Daoy (cell line): Measurements from ENCODE around the gene CRIP1. TPM values are rescaled to one million over a fixed set of nuclear protein-coding genes. Genes with fewer than 3 reads are reported as not detected.

Experiments used
- DNase-seq: peaks from one replicate; pipeline ENCODE4 v3.0.0-alpha.2; 2015; ENCODE audit warnings: low read depth
- total RNA-seq: library from RNA; depleted of rRNA; stranded (reverse); fragments of >200 nt; shearing (Covaris generic); gene quantifications from 2 replicates; pipeline ENCODE4 v1.2.3, GENCODE V29; 2014

CRIP1 gene
- total RNA-seq, 1 experiment from 2014 or later, result 15.0 TPM

DNA sequence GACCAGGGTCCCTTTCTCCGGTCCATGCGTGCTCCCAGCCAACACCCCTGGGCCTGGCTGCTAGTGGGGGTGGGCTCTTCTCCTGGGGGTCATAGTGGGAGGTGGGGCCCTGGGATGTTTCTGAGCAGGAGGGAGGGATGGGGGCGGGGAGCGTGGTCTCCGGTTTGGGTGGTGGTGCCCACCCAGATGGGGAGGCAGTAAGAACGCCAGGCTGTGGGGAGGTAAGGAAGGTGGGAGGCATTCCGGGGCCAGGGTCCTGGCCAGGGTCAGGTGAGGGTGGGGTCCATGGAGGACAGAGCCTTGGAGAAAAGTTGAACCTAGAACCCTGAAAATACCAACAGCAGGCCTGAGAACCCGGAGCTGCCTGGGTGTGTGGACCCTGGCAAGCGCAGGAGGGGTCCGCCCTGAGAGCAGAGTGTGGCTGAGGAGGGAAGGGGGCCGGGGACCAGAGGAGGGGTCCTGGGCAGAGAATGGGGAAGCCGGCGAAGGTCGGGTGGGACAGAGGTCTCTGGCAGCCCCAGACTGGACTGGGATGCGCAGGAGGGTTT, 6.4 kb upstream of the CRIP1 start:
- no peak for DNase-seq

DNA sequence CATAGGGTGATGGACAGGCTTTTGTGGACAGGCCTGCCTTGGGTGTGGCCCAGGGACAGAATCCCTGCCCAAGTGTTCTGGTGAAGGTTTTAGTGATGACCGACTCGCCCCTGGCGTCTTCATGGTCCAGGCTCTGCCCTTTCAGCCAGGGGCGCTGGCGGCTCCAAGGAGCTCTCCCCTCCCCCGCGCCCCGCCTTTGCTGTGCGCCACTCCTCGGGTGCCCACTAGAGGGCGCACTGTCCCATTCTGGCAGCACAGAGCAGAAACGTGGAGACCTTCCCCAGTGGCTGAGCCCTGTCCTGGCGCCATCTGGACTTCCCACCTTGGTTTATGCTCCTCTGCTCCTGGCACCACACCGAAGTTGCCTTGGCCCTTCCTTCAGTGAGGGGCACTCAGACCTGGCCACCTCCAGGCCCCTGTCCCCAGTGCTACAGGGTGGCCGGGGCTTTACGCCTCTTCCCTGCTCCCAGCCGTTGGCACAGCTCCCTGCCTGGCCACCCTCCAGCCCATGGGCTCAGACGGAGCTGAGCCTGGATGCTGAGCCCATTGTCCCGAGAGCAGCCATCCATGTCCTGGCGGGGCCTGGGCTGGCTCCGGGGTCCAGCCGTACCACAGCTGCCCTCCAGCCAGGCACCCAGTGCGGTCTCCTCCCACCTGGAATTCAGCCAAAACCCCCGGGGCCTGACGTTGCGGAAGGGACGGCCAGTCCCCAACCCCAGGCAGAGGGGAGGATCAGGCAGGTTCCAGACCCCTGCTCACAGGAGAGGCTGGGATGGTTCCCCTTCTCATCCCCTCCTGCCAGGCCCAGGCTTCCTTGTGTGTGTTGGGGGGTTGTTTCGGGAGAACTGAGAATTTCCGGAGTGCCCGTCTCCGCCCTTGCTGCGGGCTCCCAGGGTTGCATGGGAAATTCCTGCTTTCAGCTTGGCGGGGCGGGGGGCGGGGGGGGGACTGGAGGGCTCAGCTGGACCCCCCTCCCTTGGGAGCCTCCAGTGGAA, 5.6 kb upstream of the CRIP1 start:
- DNase-seq, result peak; percentile 93

- DNase-seq, result peak; percentile 99
Measured at GRCh38 chr14:105481886-105482457, 4.7 kb upstream of the CRIP1 start.

- no peak for DNase-seq
Measured at GRCh38 chr14:105482486-105483110, 4.1 kb upstream of the CRIP1 start.

DNA sequence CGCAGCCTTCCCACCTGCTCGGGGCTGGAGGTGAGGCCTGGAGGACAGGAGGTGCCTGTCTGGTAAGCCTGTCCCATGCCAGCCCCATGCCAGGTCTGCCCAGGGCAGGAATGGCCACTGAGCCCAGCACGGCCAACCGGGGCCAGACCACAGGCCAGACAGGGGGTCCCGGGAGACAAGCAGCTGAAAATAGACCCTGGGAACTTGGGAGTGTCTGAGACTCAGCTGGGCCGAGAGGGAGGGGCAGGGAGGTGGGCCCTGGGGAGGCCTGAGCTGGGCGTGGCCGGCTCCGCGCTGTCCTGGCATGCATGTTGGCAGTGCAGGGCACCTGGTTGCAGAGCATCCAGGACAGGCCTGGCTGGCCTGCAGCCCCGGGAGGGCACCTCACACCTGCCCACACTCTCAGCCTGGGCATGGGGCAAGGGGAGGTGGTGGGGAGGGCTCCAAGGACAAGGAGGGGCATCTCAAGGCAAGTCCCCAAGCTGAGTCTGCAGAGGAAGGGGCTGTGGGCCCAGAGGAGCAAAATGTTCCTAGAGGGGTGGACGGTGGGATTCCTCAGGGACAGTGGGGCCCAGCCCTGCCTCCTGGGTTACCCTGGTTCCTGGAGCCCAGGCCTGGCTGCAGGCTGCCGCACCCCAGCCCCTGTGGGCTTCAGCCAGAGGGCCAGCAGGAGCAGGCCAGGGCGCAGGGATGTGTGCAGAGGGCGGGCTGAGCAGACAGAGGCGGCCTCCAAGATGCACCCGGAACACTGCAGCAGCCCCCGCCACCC, 3.2 kb upstream of the CRIP1 start:
- no peak for DNase-seq

GRCh38 chr14:105484069-105484996, 2.4 kb upstream of the CRIP1 start:
- no peak for DNase-seq

DNA sequence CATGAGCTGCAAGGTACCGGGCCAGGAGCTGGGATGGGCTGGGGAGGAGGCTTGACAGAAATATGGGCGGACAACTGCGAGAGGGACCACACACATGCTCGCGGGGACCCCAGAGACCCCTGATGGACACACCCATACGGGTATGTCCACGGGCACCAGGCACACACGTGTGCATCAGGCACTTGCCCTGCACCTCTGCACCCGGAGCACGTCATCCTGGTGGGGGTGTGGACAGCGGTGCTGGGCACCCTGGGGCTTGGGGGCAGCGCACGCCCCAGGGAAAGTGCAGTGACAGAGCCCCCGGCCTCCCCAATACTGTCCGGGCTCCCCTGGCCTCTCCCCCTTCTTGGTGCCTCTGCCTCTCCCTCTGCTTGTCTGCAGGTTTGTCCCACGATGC, 1.7 kb upstream of the CRIP1 start:
- DNase-seq, result no peak

GRCh38 chr14:105485739-105486162, 935 bp upstream of the CRIP1 start:
- DNase-seq, result peak; percentile 80

GRCh38 chr14:105486974-105487448, 325 bp downstream of the CRIP1 start:
- DNase-seq, result peak; percentile 49

DNA sequence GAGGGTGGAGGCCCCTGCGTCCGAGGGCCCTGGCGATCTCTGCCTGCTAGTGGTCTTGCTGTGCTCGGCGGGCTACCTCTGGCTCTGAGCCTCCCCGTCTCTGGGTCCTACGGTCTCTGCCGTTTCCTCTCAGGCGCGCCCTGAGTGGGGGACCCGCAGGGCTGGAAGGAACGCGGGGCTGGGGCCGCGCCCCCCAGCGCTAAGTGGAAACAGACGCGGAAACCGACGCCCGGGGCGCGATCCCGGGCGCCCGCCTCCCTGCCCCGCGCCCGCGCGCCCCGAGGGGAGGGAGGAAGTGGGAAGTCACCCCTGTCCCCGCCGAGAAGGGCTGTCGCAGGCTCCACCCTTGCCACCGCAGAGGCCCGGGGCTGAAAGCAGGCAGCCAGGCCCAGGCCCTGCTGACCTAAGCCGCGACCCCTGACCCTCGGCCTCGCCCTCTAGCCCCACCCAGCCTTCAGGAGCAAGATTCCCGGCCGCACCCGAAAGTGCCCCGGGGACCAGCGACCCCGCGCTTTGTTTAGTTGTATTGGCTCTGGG, 831 bp downstream of the CRIP1 start:
- no peak for DNase-seq

DNA sequence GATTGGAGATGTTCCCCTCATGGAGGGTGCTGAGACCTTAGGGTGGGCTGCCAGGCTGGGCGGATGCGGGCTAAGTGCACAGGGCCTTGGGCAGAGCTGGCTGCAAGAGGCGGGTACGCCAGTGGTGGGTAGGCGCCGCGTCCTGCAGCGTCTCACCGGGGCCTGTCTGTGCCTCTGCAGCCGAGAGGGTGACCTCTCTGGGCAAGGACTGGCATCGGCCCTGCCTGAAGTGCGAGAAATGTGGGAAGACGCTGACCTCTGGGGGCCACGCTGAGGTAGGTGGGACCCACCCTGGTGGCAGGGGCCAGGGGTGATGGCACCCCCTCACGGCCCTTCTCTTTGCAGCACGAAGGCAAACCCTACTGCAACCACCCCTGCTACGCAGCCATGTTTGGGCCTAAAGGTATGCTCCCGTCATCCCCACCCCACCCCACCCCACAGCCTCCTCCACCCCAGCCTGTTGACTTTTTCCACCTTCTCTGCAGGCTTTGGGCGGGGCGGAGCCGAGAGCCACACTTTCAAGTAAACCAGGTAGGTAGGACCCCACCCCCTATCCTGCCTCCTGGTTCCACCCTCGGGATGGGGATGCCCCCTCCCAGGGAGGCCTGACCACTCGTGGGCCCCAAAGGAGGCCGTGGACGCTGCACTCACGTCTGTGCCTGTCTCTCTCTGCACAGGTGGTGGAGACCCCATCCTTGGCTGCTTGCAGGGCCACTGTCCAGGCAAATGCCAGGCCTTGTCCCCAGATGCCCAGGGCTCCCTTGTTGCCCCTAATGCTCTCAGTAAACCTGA, 1.5 kb downstream of the CRIP1 start:
- DNase-seq, result no peak

- DNase-seq, result no peak
Measured at GRCh38 chr14:105488781-105489541, 2.3 kb downstream of the CRIP1 start.

GRCh38 chr14:105489542-105490266, 3.0 kb downstream of the CRIP1 start:
- DNase-seq, result peak; percentile 92

DNA sequence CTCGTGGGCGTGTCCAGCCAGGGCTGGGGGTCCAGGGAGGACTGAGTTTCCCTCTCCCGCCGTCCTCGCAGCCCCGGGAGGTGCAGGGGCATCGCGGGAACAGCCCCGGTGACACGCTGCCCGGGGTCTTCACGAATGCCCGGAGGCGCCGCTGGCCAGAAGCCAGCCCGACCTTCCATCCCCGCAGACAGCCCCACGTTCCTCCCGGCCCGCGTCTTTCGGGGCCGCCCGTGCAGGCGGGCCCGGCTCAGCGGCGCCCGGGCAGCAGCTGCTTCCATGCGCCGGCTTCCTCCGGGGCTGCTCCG, 3.5 kb downstream of the CRIP1 start:
- DNase-seq, result no peak

DNA sequence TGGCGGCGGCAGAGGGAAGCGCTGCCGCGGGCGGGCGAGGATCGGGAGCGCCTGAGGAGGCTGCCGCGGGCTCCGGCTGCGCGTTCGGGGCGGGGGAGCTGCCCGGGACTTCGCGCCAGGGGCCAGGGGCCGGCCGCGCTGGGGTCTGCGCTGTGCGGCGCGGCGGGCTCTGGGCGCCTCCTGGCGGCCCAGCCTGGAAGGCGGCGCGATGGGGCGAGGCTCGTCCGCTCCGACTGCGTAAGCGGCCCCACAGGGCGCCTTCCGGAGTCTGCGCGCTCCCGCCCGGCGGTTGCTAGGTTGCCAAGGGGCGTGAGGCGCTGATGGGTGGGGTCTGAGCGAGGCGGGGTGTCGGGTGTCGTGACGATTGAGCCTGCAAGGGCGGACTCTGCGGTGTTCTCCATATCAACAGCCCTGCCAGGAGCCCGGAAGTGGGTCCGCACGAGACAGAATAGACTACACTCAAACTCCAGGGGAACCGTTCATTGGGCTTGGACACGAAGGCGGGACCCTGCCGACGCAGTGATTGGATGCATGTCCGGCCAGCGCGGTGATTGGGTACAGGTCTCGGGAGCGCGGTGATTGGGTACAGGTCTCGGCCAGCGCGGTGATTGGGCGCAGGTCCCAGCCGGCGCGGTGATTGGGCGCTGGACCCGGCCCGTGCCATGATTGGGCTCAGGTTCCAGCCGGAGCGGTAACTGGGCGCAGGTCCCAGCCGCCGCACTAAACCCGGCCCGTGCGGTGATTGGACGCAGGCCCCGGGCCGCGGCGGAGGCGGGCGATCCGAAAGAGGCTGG, 4.1 kb downstream of the CRIP1 start, which contains the start of gene TEDC1:
TEDC1 (plus strand) TSS at position 675 of the 794 bp plus-strand sequence. CDS start 130 bp downstream, outside the sequence.
- DNase-seq, result peak; percentile 100

DNA sequence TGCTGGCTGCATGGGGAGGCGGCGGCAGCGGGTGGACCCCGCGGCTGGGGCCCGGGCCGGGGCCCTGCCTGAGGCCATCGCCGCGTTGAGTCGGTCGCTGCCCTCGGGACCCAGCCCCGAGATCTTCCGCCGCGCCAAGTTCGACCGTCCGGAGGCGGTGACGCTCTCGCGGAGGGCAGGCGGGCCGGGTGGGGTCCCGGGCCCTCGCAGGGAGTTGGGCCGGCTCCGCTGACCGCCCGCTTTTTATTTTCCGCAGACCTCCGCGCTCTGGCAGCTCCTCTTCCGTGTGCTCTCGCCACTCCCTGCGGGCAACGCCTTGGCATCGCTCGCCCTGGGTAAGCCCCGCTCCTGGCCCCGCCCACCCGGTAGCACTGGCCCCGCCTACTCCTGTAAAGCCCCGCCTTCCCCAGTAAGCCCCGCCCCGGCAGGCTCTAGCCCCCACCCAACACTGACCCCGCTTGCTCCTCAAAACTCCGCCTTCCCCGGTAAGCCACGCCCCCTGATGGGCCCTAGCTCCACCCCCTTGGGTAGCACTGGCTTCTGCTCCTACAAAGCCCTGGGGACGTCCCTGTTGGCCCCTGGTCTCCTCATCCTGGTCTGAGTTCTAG, 4.8 kb downstream of the CRIP1 start:
- DNase-seq, result peak; percentile 88
